GM12878 (cell line): ENCODE data around the gene LMF1. TPM values are rescaled to one million over a fixed set of nuclear protein-coding genes. Genes with fewer than 3 reads are reported as not detected.

Experiments
- ATAC-seq: fragments of 200-7000 bp; cut with Tn5 transposase; 3 replicates; pipeline ENCODE4 v1.9.1; 2020; ENCODE audit warnings: mild to moderate bottlenecking, moderate library complexity
- BruUV-seq: library from RNA; stranded (reverse); fragments of 400-500 nt; replicated peaks from 2 replicates; lab custom pipeline; 2021; lab: Mats Ljungman, UMichigan
- CTCF ChIA-PET: fragments of 300-600 bp; sonication (Branson Sonifier 250); formaldehyde crosslinking; extraction: SDS; loops from one replicate; lab custom pipeline; 2021; ENCODE audit warnings: inconsistent platforms; lab: Yijun Ruan, JAX
- POLR2A ChIA-PET: fragments of 350-600 bp; formaldehyde crosslinking; extraction: SDS; loops from one replicate; lab custom pipeline; 2021; ENCODE audit warnings: inconsistent platforms; lab: Charles Lee
- RAD21 ChIA-PET: fragments of 300-600 bp; sonication (Branson Sonifier 250); formaldehyde crosslinking; loops from one replicate; lab custom pipeline; 2023; ENCODE audit warnings: antibody characterized with exemption; ENCODE audit not compliant: unreplicated experiment; lab: Charles Lee
- SMC1A ChIA-PET: fragments of 300-600 bp; sonication (Branson Sonifier 250); formaldehyde crosslinking; loops from one replicate; lab custom pipeline; 2023; ENCODE audit not compliant: unreplicated experiment, uncharacterized antibody; lab: Charles Lee
- DNase-seq: peaks from one replicate; pipeline ENCODE4 v3.0.0-alpha.2; 2011; ENCODE audit warnings: low read depth, low spot score
- FAIRE-seq: peaks from 3 replicates; lab custom pipeline; 2011; peaks lifted over from hg19 to GRCh38; lab: Jason Lieb, UNC
- H2AFZ ChIP-seq: 2 replicates; pipeline ENCODE4 v1.6.0; 2011; ENCODE audit warnings: low read depth, low read length, control low read depth; ENCODE audit not compliant: control insufficient read depth
- H3K27ac ChIP-seq: 2 replicates; pipeline ENCODE4 v1.5.1; 2011; ENCODE audit warnings: control low read depth; ENCODE audit not compliant: control insufficient read depth, insufficient read depth
- H3K27me3 ChIP-seq, 2 experiments: replicated peaks in 1 of 2; 2 replicates each; pipeline versions ENCODE4 v1.6.0 to v1.6.1; 2011; ENCODE audit warnings: low read length in 1 of 2; ENCODE audit not compliant: control insufficient read depth in 2 of 2, insufficient read depth in 2 of 2
- H3K36me3 ChIP-seq, 2 experiments: 2 replicates each; pipeline ENCODE4 v1.5.1; 2011; ENCODE audit warnings: low read length in 1 of 2; ENCODE audit not compliant: control insufficient read depth in 2 of 2, insufficient read depth in 2 of 2
- H3K4me1 ChIP-seq: 2 replicates; pipeline ENCODE4 v1.6.1; 2011; ENCODE audit warnings: mild to moderate bottlenecking, low read length, moderate library complexity, mixed read lengths; ENCODE audit not compliant: control insufficient read depth, insufficient read depth
- H3K4me2 ChIP-seq: 2 replicates; pipeline ENCODE4 v1.6.0; 2011; ENCODE audit warnings: control low read depth; ENCODE audit not compliant: control insufficient read depth, insufficient read depth
- H3K4me3 ChIP-seq: fragments of 200-600 bp; sonication (generic); 2 replicates; pipeline ENCODE4 v1.5.1; 2016
- H3K79me2 ChIP-seq: 2 replicates; pipeline ENCODE4 v1.6.0; 2011; ENCODE audit warnings: low read length; ENCODE audit not compliant: control insufficient read depth, insufficient read depth
- H3K9ac ChIP-seq: 2 replicates; pipeline ENCODE4 v1.8.0; 2011; ENCODE audit warnings: low read length, control low read depth, mixed read lengths; ENCODE audit not compliant: control insufficient read depth, insufficient read depth
- H3K9me3 ChIP-seq: replicated peaks from 3 replicates; pipeline ENCODE4 v1.5.1; 2011; ENCODE audit warnings: mild to moderate bottlenecking, low read length; ENCODE audit not compliant: control insufficient read depth, insufficient read depth
- H4K20me1 ChIP-seq: 2 replicates; pipeline ENCODE4 v1.6.0; 2011; ENCODE audit not compliant: control insufficient read depth, insufficient read depth
- CHD1 ChIP-seq: IDR thresholded peaks from 2 replicates; pipeline ENCODE4 v1.6.1; 2012; ENCODE audit warnings: low read depth, low read length, improper control_type of control experiment
- ELK1 ChIP-seq: IDR thresholded peaks from 2 replicates; pipeline ENCODE4 v1.6.1; 2012; ENCODE audit warnings: low read depth, low read length, improper control_type of control experiment
- HCFC1 ChIP-seq: fragments of 150-350 bp; IDR thresholded peaks from 2 replicates; pipeline ENCODE4 v1.6.1; 2014; ENCODE audit warnings: low read length
- HDAC2 ChIP-seq: fragments of 200-600 bp; sonication (generic); IDR thresholded peaks from 2 replicates; pipeline ENCODE4 v1.6.1; 2017
- KDM1A ChIP-seq: fragments of 200-600 bp; sonication (generic); IDR thresholded peaks from 2 replicates; pipeline ENCODE4 v1.6.1; 2016; ENCODE audit warnings: borderline replicate concordance
- POLR2AphosphoS2 ChIP-seq: IDR thresholded peaks from 2 replicates; pipeline ENCODE4 v1.6.1; 2011; ENCODE audit warnings: low read depth, mild to moderate bottlenecking, low read length, improper control_type of control experiment, moderate library complexity
- WGBS: methylation state at CpG from one replicate; pipeline ENCODE4 v1.1.6; 2016; ENCODE audit warnings: low lambda C conversion rate; ENCODE audit not compliant: insufficient replicate concordance, insufficient coverage; ENCODE audit errors: missing lambda C conversion rate; 5-methylcytosine and 5-hydroxymethylcytosine counted together
- in situ Hi-C: fragments of 300-500 bp; cut with MboI; formaldehyde crosslinking; loops from 9 replicates; pipeline ENCODE4 v1.14.3; 2018; ENCODE audit warnings: mixed read lengths
- intact Hi-C: fragments of 100-400 bp; cut with micrococcal nuclease; formaldehyde crosslinking; loops from one replicate; pipeline ENCODE4 v1.14.2; 2022; ENCODE audit not compliant: unreplicated experiment
- polyA plus RNA-seq, 11 experiments: library from polyadenylated mRNA; depleted of rRNA in 4 of 11; unstranded in 6 of 11; stranded (reverse) in 5 of 11; fragments of >200 nt; fragmentation: Nextera tagmentation in 4 of 11; fragmentation: Illumina TruSeq in 1 of 11; extraction: Ambion mirVana in 4 of 11; extraction: Trizol in 1 of 11; gene quantifications; 1 replicate in 1 of 11; 2 replicates in 10 of 11; pipeline versions ENCODE4 v1.2.1 to v1.2.3, GENCODE V29; 2011 to 2016; ENCODE audit warnings: inconsistent platforms in 2 of 11, missing spikeins in 2 of 11, low read depth in 1 of 11
- total RNA-seq, 4 experiments: library from RNA; depleted of rRNA in 3 of 4; stranded (reverse); fragments of >200 nt in 3 of 4; fragmentation: Illumina TruSeq in 1 of 4; extraction: Trizol in 1 of 4; gene quantifications; 2 replicates each; pipeline versions ENCODE4 v1.2.1 to v1.2.3, GENCODE V29; 2013 to 2021
- TF ChIP-seq, protein P1 (sequence below): fragments of 450-650 bp; IDR thresholded peaks from 2 replicates; pipeline ENCODE4 v1.6.1; 2016; ENCODE audit warnings: mild to moderate bottlenecking

Gene LMF1
- total and polyA plus RNA-seq, 10 of the 15 experiments (the other 5 are each of a cell fraction or from before 2014, with no cell fraction given): 0.18 to 3.2 (median 1.4) TPM; not detected in 1

DNA sequence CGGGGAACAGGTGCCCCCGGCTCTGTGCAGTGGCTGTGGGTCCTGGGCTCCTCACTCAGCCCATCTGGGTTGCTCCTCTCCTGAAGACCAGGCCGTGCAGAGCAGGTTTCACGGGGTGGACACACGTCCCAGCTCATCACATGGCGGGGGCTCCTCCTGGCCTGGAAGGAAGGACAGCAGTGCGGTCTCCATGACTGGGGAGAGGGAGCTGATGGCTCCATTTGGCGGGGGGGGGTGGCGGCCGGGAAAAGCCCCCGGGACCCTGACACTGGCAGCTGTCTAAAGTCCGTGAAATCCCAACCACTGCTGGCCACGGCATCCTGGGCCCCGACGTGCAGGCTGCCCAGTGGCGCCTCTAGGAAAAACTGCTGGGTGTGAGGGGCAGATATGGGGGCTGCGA lies 29.8 kb upstream of the LMF1 start:
- H3K79me2 ChIP-seq: no peaks in the 10 kb centered on the region
- ChIA-PET SMC1A (no interaction called here), POLR2A (no interaction called here), CTCF (no interaction called here), RAD21 (no interaction called here)
- H3K4me2 ChIP-seq: no peak overlapping the region
- peaks cover 0 to 3% of the 10 kb centered on the region in 2 experiments; a peak in 2 of 4 replicates for H3K27me3 ChIP-seq
- FAIRE-seq: no peak
- no peak for DNase-seq
- H2AFZ ChIP-seq: no peak overlapping the region
- no peak overlapping the region for H3K27ac ChIP-seq
- in situ Hi-C loops (no loop called here), intact Hi-C loops (no loop called here)
- no TSS peak for BruUV-seq
- no peak overlapping the region for H3K4me3 ChIP-seq
- H4K20me1 ChIP-seq: no peaks in the 10 kb centered on the region
- no peak for ATAC-seq
- no peaks in the 10 kb centered on the region for H3K9me3 ChIP-seq
- TF ChIP-seq KDM1A (no peak), HDAC2 (no peak), CHD1 (no peak), ELK1 (no peak)
- peaks cover 10% of the 10 kb centered on the region for H3K4me1 ChIP-seq
- WGBS: 26% methylated on average over 16 of the region's 17 CpGs
- no peaks in the 10 kb centered on the region for H3K36me3 ChIP-seq
- H3K9ac ChIP-seq: no peak overlapping the region

- TF ChIP-seq ELK1 (no peak), HCFC1 (no peak), POLR2AphosphoS2 (no peak)
- TF ChIP-seq, protein P1, sequence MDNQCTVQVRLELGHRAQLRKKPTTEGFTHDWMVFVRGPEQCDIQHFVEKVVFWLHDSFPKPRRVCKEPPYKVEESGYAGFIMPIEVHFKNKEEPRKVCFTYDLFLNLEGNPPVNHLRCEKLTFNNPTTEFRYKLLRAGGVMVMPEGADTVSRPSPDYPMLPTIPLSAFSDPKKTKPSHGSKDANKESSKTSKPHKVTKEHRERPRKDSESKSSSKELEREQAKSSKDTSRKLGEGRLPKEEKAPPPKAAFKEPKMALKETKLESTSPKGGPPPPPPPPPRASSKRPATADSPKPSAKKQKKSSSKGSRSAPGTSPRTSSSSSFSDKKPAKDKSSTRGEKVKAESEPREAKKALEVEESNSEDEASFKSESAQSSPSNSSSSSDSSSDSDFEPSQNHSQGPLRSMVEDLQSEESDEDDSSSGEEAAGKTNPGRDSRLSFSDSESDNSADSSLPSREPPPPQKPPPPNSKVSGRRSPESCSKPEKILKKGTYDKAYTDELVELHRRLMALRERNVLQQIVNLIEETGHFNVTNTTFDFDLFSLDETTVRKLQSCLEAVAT: no peak
- no peaks in the 10 kb centered on the region for H3K79me2 ChIP-seq
- 29% methylated on average over 10 of the region's 11 CpGs for WGBS
- ChIA-PET RAD21 (no interaction called here), SMC1A (no interaction called here), CTCF (no interaction called here), POLR2A (interaction anchor here (0.5 kb wide), 1 partner anchor 612 kb away, joined by 3 read pairs; no protein-coding TSS in a partner anchor)
- H3K4me2 ChIP-seq: no peak overlapping the region
- no peak overlapping the region for H3K4me3 ChIP-seq
- no peaks in the 10 kb centered on the region for H3K9me3 ChIP-seq
- no peak overlapping the region for H3K9ac ChIP-seq
- peaks cover 0 to 3% of the 10 kb centered on the region in 2 experiments; a peak in 2 of 4 replicates for H3K27me3 ChIP-seq
- BruUV-seq: no TSS peak
- no peaks in the 10 kb centered on the region for H4K20me1 ChIP-seq
- ATAC-seq (no peak), FAIRE-seq (no peak), DNase-seq (no peak)
- no peak overlapping the region for H3K27ac ChIP-seq
- no peaks in the 10 kb centered on the region for H3K36me3 ChIP-seq
- peaks cover 10% of the 10 kb centered on the region for H3K4me1 ChIP-seq
- in situ Hi-C loops (no loop called here), intact Hi-C loops (no loop called here)
- no peak overlapping the region for H2AFZ ChIP-seq
Measured at GRCh38 chr16:999677-1000076, 28.9 kb upstream of the LMF1 start.
